Neural cell (in vitro differentiated cells): ENCODE measurements around the gene NOC2L. TPM values are rescaled to one million over a fixed set of nuclear protein-coding genes. Genes with fewer than 3 reads are reported as not detected.

ENCODE experiments used
- H2AFZ ChIP-seq: fragments of 200-600, 300-800 bp; sonication (generic), shearing (Covaris generic); 2 replicates; pipeline ENCODE4 v1.6.0; 2014; ENCODE audit warnings: low read depth, mild to moderate bottlenecking, antibody characterized with exemption, low read length, moderate library complexity
- H3F3A ChIP-seq: fragments of 200-600 bp; shearing (Covaris generic); 2 replicates; pipeline ENCODE4 v1.6.1; 2016; ENCODE audit warnings: mild to moderate bottlenecking, moderate library complexity, mixed read lengths, antibody characterized with exemption, low read length; ENCODE audit not compliant: insufficient read depth, poor library complexity, severe bottlenecking
- H3K27ac ChIP-seq: fragments of 200-600, 300-800 bp; sonication (generic), shearing (Covaris generic); 2 replicates; pipeline ENCODE4 v1.5.1; 2014; ENCODE audit warnings: mild to moderate bottlenecking, low read length, moderate library complexity
- H3K27me3 ChIP-seq: fragments of 300-800, 200-600 bp; sonication (generic), shearing (Covaris generic); 2 replicates; pipeline ENCODE4 v1.6.0; 2014; ENCODE audit warnings: mild to moderate bottlenecking, low read depth, low read length, moderate library complexity; ENCODE audit not compliant: insufficient read depth
- H3K36me3 ChIP-seq: fragments of 300-800, 200-600 bp; sonication (generic), shearing (Covaris generic); 2 replicates; pipeline ENCODE4 v1.5.1; 2014; ENCODE audit warnings: mild to moderate bottlenecking, antibody characterized with exemption, low read length, moderate library complexity; ENCODE audit not compliant: insufficient read depth
- H3K4me2 ChIP-seq: fragments of 300-800, 200-600 bp; sonication (generic), shearing (Covaris generic); 2 replicates; pipeline ENCODE4 v1.6.0; 2014; ENCODE audit warnings: mild to moderate bottlenecking, low read length
- H3K4me3 ChIP-seq: fragments of 300-800, 200-600 bp; sonication (generic), shearing (Covaris generic); 2 replicates; pipeline ENCODE4 v1.5.1; 2014; ENCODE audit warnings: mild to moderate bottlenecking, low read length, moderate library complexity
- H3K79me2 ChIP-seq: fragments of 200-600 bp; shearing (Covaris generic); replicated peaks from 2 replicates; pipeline ENCODE4 v1.6.0; 2014; ENCODE audit warnings: mild to moderate bottlenecking, low read length, moderate library complexity; ENCODE audit not compliant: insufficient read depth
- H3K9ac ChIP-seq: fragments of 300-800, 200-600 bp; sonication (generic), shearing (Covaris generic); 2 replicates; pipeline ENCODE4 v1.6.1; 2016; ENCODE audit warnings: mild to moderate bottlenecking, low read length, mixed read lengths
- H3K9me2 ChIP-seq: fragments of 200-600 bp; shearing (Covaris generic); 2 replicates; pipeline ENCODE4 v1.6.1; 2016; ENCODE audit warnings: mild to moderate bottlenecking, low read length, mixed read lengths; ENCODE audit not compliant: insufficient read depth
- H3K9me3 ChIP-seq: fragments of 200-600, 300-800 bp; sonication (generic), shearing (Covaris generic); 2 replicates; pipeline ENCODE4 v1.6.1; 2016; ENCODE audit warnings: mild to moderate bottlenecking, mixed run types, low read length, moderate library complexity, mixed read lengths
- H4K20me1 ChIP-seq: fragments of 200-600 bp; shearing (Covaris generic); 2 replicates; pipeline ENCODE4 v1.6.1; 2016; ENCODE audit warnings: mild to moderate bottlenecking, mixed run types; ENCODE audit not compliant: insufficient read depth
- CTCF ChIP-seq: fragments of 450-650 bp; IDR thresholded peaks from 2 replicates; pipeline ENCODE4 v1.5.1; 2014; ENCODE audit warnings: antibody characterized with exemption, mild to moderate bottlenecking, moderate library complexity; ENCODE audit not compliant: poor library complexity, severe bottlenecking
- EP300 ChIP-seq: fragments of 450-650 bp; conservative IDR thresholded peaks from 2 replicates; pipeline ENCODE4 v1.6.1; 2014; ENCODE audit warnings: antibody characterized with exemption, mild to moderate bottlenecking, moderate library complexity; ENCODE audit not compliant: poor library complexity, severe bottlenecking
- EZH2 ChIP-seq: fragments of 200-600, 300-800 bp; shearing (Covaris generic), sonication (generic); IDR thresholded peaks from 2 replicates; pipeline ENCODE4 v1.6.1; 2014; ENCODE audit warnings: antibody characterized with exemption, low read length, borderline replicate concordance, mild to moderate bottlenecking; ENCODE audit not compliant: insufficient read depth, poor library complexity, severe bottlenecking
- MXI1 ChIP-seq: fragments of 450-650 bp; conservative IDR thresholded peaks from 2 replicates; pipeline ENCODE4 v1.6.1; 2014; ENCODE audit warnings: antibody characterized with exemption, mild to moderate bottlenecking; ENCODE audit not compliant: poor library complexity, severe bottlenecking
- POLR2AphosphoS5 ChIP-seq: IDR thresholded peaks from 2 replicates; pipeline ENCODE4 v1.6.1; 2012
- RAD21 ChIP-seq: fragments of 450-650 bp; conservative IDR thresholded peaks from 2 replicates; pipeline ENCODE4 v1.6.1; 2014; ENCODE audit warnings: antibody characterized with exemption, mild to moderate bottlenecking, moderate library complexity
- REST ChIP-seq: IDR thresholded peaks from 2 replicates; pipeline ENCODE4 v1.6.1; 2012; ENCODE audit warnings: borderline replicate concordance
- SMC3 ChIP-seq: fragments of 450-650 bp; conservative IDR thresholded peaks from 2 replicates; pipeline ENCODE4 v1.6.1; 2014; ENCODE audit warnings: antibody characterized with exemption, mild to moderate bottlenecking, moderate library complexity; ENCODE audit not compliant: poor library complexity
- TAF1 ChIP-seq: IDR thresholded peaks from 2 replicates; pipeline ENCODE4 v1.6.1; 2012; ENCODE audit warnings: low read depth
- polyA plus RNA-seq: library from polyadenylated mRNA; depleted of rRNA; stranded (reverse); fragments of >200 nt; gene quantifications from 2 replicates; pipeline ENCODE4 v1.2.3, GENCODE V29; 2014

NOC2L gene
- polyA plus RNA-seq, 1 donor from 2014 or later, result 77.2 TPM

- peaks cover 4% of the 10 kb centered on the region for H3K36me3 ChIP-seq
- H3K9me3 ChIP-seq, result no peaks in the 10 kb centered on the region
- peaks cover 4% of the 10 kb centered on the region for H3K79me2 ChIP-seq
- H3F3A ChIP-seq, result no peaks in the 10 kb centered on the region
- H3K9me2 ChIP-seq, result no peaks in the 10 kb centered on the region
- no peak overlapping the region for H3K4me3 ChIP-seq
- H3K9ac ChIP-seq, result no peak overlapping the region
- H3K27ac ChIP-seq, result no peak overlapping the region
- H4K20me1 ChIP-seq, result no peaks in the 10 kb centered on the region
- H3K27me3 ChIP-seq, result no peaks in the 10 kb centered on the region
- no peak overlapping the region for H3K4me2 ChIP-seq
- TF ChIP-seq SMC3 (no peak), EP300 (no peak), REST (no peak), CTCF (no peak), EZH2 (no peak), MXI1 (no peak), POLR2AphosphoS5 (no peak), RAD21 (no peak), TAF1 (no peak)
- H2AFZ ChIP-seq, result no peak overlapping the region
These were observed 5.3 kb downstream of the NOC2L start for GRCh38 chr1:953524-954320.

- Histone ChIP-seq H3K4me3 (no peak overlapping the region), H3K4me2 (no peak overlapping the region), H3K9ac (no peak overlapping the region), H3F3A (no peaks in the 10 kb centered on the region), H2AFZ (no peak overlapping the region), H3K27me3 (no peaks in the 10 kb centered on the region), H3K9me3 (no peaks in the 10 kb centered on the region), H4K20me1 (no peaks in the 10 kb centered on the region), H3K79me2 (no peaks in the 10 kb centered on the region), H3K27ac (no peak overlapping the region), H3K9me2 (no peaks in the 10 kb centered on the region), H3K36me3 (peaks cover 4% of the 10 kb centered on the region)
- TF ChIP-seq EZH2, result no peak
These were observed 6.5 kb downstream of the NOC2L start for GRCh38 chr1:952603-953002.
